Measurements from ENCODE around the gene OR51D1. TPM values are rescaled to one million over a fixed set of nuclear protein-coding genes. Genes with fewer than 3 reads are reported as not detected.

The OR51D1 gene
- total and polyA plus RNA-seq, 2 of the 8 experiments (the other 6 are each of a cell fraction or from before 2014, with no cell fraction given) = not detected

DNA sequence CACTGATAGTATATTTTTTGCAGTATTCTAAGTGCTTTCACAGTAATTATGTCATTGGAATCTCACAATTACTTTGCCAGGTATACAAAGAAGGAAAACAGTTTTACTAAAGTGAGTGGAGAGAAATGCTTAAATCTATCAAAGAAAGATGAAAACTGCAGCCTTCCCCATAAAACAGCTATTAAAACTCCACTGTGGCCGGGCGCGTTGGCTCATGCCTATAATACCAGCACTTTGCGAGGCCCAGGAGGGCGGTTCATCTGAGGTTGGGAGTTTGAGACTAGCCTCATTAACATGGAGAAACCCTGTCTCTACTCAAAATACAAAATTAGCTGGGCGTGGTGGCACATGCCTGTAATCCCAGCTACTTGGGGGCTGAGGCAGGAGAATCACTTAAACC lies 25.6 kb downstream of the OR51D1 start:
- Histone ChIP-seq H3K18ac (ENCODE audit: extremely low read depth, low read length) (no peak overlapping the region), H3K36me3 (ENCODE audit: control insufficient read depth in 2 of 4, insufficient read depth in 4 of 4, low read length in 3 of 4) (no peaks in the 10 kb centered on the region), H4K8ac (ENCODE audit: extremely low read depth, insufficient read depth, low read length) (no peak overlapping the region), H2AK5ac (ENCODE audit: low read depth, low read length) (no peak overlapping the region), H4K91ac (replicated peaks; ENCODE audit: insufficient read length, low read length) (no peak overlapping the region), H3K14ac (ENCODE audit: insufficient read length) (no peak overlapping the region), H3K23me2 (ENCODE audit: low read depth, low read length) (peaks cover 2% of the 10 kb centered on the region; the same call in 1 of the 2 replicates), H2BK5ac (ENCODE audit: low read depth, low read length) (no peak overlapping the region), H2BK120ac (replicated peaks; ENCODE audit: low read depth, low read length) (no peak overlapping the region), H2AFZ (ENCODE audit: low read length) (no peak overlapping the region), H3K27ac (ENCODE audit: low read depth, low read length) (no peak overlapping the region), H3K4me2 (ENCODE audit: insufficient read depth in 1 of 2, low read depth in 2 of 2, low read length in 2 of 2) (no peak overlapping the region), H3K4me1 (replicated peaks in 1 of 4; ENCODE audit: control insufficient read depth in 3 of 4, insufficient read depth in 4 of 4, low read length in 3 of 4) (no peaks in the 10 kb centered on the region; a peak in 1 of 7 replicates), H3K56ac (replicated peaks; ENCODE audit: insufficient read length, low read depth, low read length) (no peak overlapping the region), H3K9me3 (ENCODE audit: insufficient read depth in 2 of 2, low read depth in 1 of 2, low read length in 1 of 2) (no peaks in the 10 kb centered on the region), H3K4me3 (ENCODE audit: extremely low read depth in 1 of 4, insufficient read depth in 2 of 4, low read depth in 3 of 4, low read length in 4 of 4) (no peak overlapping the region), H3K23ac (ENCODE audit: insufficient read length) (no peak overlapping the region), H2BK20ac (ENCODE audit: low read length) (no peak overlapping the region), H3K4ac (replicated peaks; ENCODE audit: insufficient read length, low read depth, low read length) (no peak overlapping the region), H4K5ac (ENCODE audit: insufficient read length, low read depth, low read length) (no peak overlapping the region), H3K79me2 (ENCODE audit: control insufficient read depth in 1 of 2, insufficient read depth in 2 of 2, low read length in 2 of 2) (no peaks in the 10 kb centered on the region), H2BK12ac (ENCODE audit: low read depth, low read length) (no peak overlapping the region), H3K79me1 (ENCODE audit: low read depth, low read length) (no peaks in the 10 kb centered on the region), H3K27me3 (replicated peaks in 1 of 4; ENCODE audit: control insufficient read depth in 3 of 4, extremely low read depth in 1 of 4, insufficient read depth in 3 of 4, low read length in 3 of 4) (no peaks in the 10 kb centered on the region; a peak in 1 of 7 replicates), H2BK15ac (ENCODE audit: low read length) (no peak overlapping the region), H4K20me1 (replicated peaks in 1 of 2; ENCODE audit: control insufficient read depth in 1 of 2, insufficient read depth in 2 of 2, low read length in 2 of 2) (no peaks in the 10 kb centered on the region), H3K9ac (replicated peaks in 1 of 4; ENCODE audit: extremely low read depth in 1 of 4, low read depth in 3 of 4, low read length in 3 of 4) (no peak overlapping the region)
- no peak for TF ChIP-seq NANOG (IDR thresholded peaks at IDR 0.05; ENCODE audit: insufficient read depth, low read depth, low read length, poor library complexity, severe bottlenecking)
- no peak for TF ChIP-seq RFX5 (IDR thresholded peaks at IDR 0.05; ENCODE audit: borderline replicate concordance, low read depth, low read length)
- no peak for TF ChIP-seq SUZ12 (IDR thresholded peaks at IDR 0.05; ENCODE audit: low read length)
- no peak for TF ChIP-seq YY1 (IDR thresholded peaks at IDR 0.05; ENCODE audit: low read depth, low read length)
- no peak for TF ChIP-seq CHD2 (IDR thresholded peaks at IDR 0.05; ENCODE audit: low read length)
- no peak for TF ChIP-seq CTBP2 (IDR thresholded peaks at IDR 0.05; ENCODE audit: borderline replicate concordance, insufficient read depth, insufficient read length, low read length)
- TF ChIP-seq TEAD4 (IDR thresholded peaks at IDR 0.05; ENCODE audit: low read depth, low read length) = no peak
- TF ChIP-seq SIX5 (IDR thresholded peaks at IDR 0.05; ENCODE audit: low read depth, low read length) = no peak
- TF ChIP-seq GTF2F1 (IDR thresholded peaks at IDR 0.05; ENCODE audit: borderline replicate concordance, low read depth, low read length) = no peak
- no peak for TF ChIP-seq KDM1A (IDR thresholded peaks at IDR 0.05; ENCODE audit: borderline replicate concordance, low read length)
- ChIA-PET CTCF (ENCODE audit: partially characterized antibody) (interaction anchor here (0.6 kb wide), 1 partner anchor 103 kb away, joined by 3 read pairs; no protein-coding TSS in a partner anchor), POLR2A (ENCODE audit: partially characterized antibody) (no interaction called here)
- FAIRE-seq (no peak), DNase-seq (ENCODE audit: low read depth in 1 of 2, low spot score in 2 of 2) (no peak)
- 87% methylated on average over 6 of the region's 6 CpGs; no CpG with 5 or more reads in 1 of the 2 experiments for WGBS, 2 experiments (ENCODE audit: extremely low coverage in 1 of 2, insufficient coverage in 1 of 2, insufficient read length in 1 of 2, insufficient replicate concordance in 2 of 2, low coverage in 1 of 2, low lambda C conversion rate in 2 of 2, missing lambda C conversion rate in 1 of 2)
